Gastroesophageal sphincter (tissue), 3 donors: ENCODE data around the gene TULP4.

Experiments used
- CTCF ChIP-seq, 4 experiments: fragments of 200-600 bp in 2 of 4; fragments of 450-650 bp in 2 of 4; sonication (generic) in 1 of 4; IDR thresholded peaks; one replicate each; pipeline ENCODE4 v1.5.1; 2017 to 2019; ENCODE audit warnings: antibody characterized with exemption in 4 of 4, mild to moderate bottlenecking in 2 of 4, moderate library complexity in 2 of 4
- POLR2AphosphoS5 ChIP-seq: sonication (generic); formaldehyde crosslinking; IDR thresholded peaks from one replicate; pipeline ENCODE4 v1.6.1; 2017; ENCODE audit warnings: antibody characterized with exemption

- TF ChIP-seq CTCF (IDR thresholded peaks at IDR 0.05) (no peak), POLR2AphosphoS5 (no peak)
Measured at GRCh38 chr6:158332237-158332636, 20.0 kb downstream of the TULP4 start.
